Measurements from ENCODE around the gene CHAC2.

DNA sequence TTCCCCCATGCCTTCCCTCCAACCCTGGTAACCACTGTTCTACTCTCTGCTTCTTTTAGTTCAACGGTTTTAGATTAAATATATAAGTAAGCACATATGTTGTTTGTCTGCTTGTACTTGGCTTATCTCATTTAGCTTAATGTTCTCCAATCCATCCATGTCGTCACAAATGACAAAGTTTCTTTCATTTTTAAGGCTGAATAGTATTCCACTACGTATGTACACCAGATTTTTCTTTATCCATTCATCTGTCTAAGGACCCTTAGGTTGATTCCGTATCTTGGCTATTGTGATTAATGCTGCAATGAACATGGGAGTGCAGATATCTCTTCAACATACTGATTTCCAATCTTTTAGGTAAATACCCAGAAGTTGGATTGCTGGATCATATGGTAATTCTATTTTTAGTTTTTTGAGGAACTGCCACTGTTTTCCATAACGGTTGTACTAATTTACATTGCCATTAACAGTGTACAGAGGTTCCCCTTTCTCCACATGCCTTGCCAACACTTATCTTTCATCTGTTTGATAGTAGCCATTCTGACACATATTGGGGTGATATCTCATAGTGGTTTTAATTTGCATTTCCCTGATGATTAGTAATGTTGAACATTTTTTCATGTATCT is 11.0 kb downstream of the CHAC2 start:
- TF ChIP-seq, protein P1, sequence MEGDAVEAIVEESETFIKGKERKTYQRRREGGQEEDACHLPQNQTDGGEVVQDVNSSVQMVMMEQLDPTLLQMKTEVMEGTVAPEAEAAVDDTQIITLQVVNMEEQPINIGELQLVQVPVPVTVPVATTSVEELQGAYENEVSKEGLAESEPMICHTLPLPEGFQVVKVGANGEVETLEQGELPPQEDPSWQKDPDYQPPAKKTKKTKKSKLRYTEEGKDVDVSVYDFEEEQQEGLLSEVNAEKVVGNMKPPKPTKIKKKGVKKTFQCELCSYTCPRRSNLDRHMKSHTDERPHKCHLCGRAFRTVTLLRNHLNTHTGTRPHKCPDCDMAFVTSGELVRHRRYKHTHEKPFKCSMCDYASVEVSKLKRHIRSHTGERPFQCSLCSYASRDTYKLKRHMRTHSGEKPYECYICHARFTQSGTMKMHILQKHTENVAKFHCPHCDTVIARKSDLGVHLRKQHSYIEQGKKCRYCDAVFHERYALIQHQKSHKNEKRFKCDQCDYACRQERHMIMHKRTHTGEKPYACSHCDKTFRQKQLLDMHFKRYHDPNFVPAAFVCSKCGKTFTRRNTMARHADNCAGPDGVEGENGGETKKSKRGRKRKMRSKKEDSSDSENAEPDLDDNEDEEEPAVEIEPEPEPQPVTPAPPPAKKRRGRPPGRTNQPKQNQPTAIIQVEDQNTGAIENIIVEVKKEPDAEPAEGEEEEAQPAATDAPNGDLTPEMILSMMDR (IDR thresholded peaks at IDR 0.05), result no peak
- TF ChIP-seq POLR2A (IDR thresholded peaks at IDR 0.05) (no peak), POLR2AphosphoS5 (IDR thresholded peaks at IDR 0.05) (no peak), EP300 (IDR thresholded peaks at IDR 0.05) (no peak)
